Loucy (cell line): ENCODE measurements around the gene FMNL2.

Source experiments
- H2AFZ ChIP-seq: fragments of 200-600 bp; sonication (generic); 2 replicates; pipeline ENCODE4 v1.6.0; 2016; ENCODE audit warnings: antibody characterized with exemption, mild to moderate bottlenecking, low read length, moderate library complexity
- H3F3A ChIP-seq: fragments of 200-600 bp; 2 replicates; pipeline ENCODE4 v1.6.0; 2016; ENCODE audit warnings: antibody characterized with exemption, low read depth, mild to moderate bottlenecking
- H3K27me3 ChIP-seq: fragments of 200-600 bp; sonication (generic); 2 replicates; pipeline ENCODE4 v1.6.1; 2014; ENCODE audit warnings: low read length, mild to moderate bottlenecking; ENCODE audit not compliant: insufficient read depth, poor library complexity, severe bottlenecking
- H3K36me3 ChIP-seq: fragments of 200-600 bp; sonication (generic); 2 replicates; pipeline ENCODE4 v1.6.1; 2016; ENCODE audit warnings: low read length; ENCODE audit not compliant: insufficient read depth
- H3K4me1 ChIP-seq: fragments of 200-600 bp; sonication (generic); 2 replicates; pipeline ENCODE4 v1.5.1; 2014; ENCODE audit warnings: low read length, mild to moderate bottlenecking; ENCODE audit not compliant: insufficient read depth, poor library complexity, severe bottlenecking
- H3K4me2 ChIP-seq: fragments of 200-600 bp; sonication (generic); 2 replicates; pipeline ENCODE4 v1.6.0; 2014; ENCODE audit warnings: antibody characterized with exemption, low read length, low read depth, mild to moderate bottlenecking; ENCODE audit not compliant: poor library complexity, severe bottlenecking
- H3K4me3 ChIP-seq: fragments of 200-600 bp; sonication (generic); 2 replicates; pipeline ENCODE4 v1.5.1; 2014; ENCODE audit warnings: low read length, mild to moderate bottlenecking, mixed read lengths; ENCODE audit not compliant: poor library complexity, severe bottlenecking
- H3K79me2 ChIP-seq: fragments of 200-600 bp; sonication (generic); 2 replicates; pipeline ENCODE4 v1.6.1; 2014; ENCODE audit warnings: low read length; ENCODE audit not compliant: insufficient read depth
- H3K9ac ChIP-seq: fragments of 200-600 bp; sonication (generic); 2 replicates; pipeline ENCODE4 v1.6.0; 2014; ENCODE audit warnings: mild to moderate bottlenecking, low read depth, low read length, moderate library complexity; ENCODE audit not compliant: poor library complexity, severe bottlenecking
- H3K9me2 ChIP-seq: fragments of 200-600 bp; sonication (generic); replicated peaks from 2 replicates; pipeline ENCODE4 v1.6.1; 2016; ENCODE audit warnings: low read depth, low read length, mixed read lengths
- H3K9me3 ChIP-seq: fragments of 200-600 bp; sonication (generic); 2 replicates; pipeline ENCODE4 v1.6.1; 2014; ENCODE audit warnings: mild to moderate bottlenecking, antibody characterized with exemption, low read length, low read depth; ENCODE audit not compliant: insufficient read depth
- H4K20me1 ChIP-seq: fragments of 200-600 bp; sonication (generic); 2 replicates; pipeline ENCODE4 v1.6.0; 2014; ENCODE audit warnings: antibody characterized with exemption, low read length, mild to moderate bottlenecking; ENCODE audit not compliant: insufficient read depth, poor library complexity, severe bottlenecking
- CTCF ChIP-seq: fragments of 200-600 bp; sonication (generic); conservative IDR thresholded peaks from 2 replicates; pipeline ENCODE4 v1.5.1; 2014; ENCODE audit warnings: mild to moderate bottlenecking, antibody characterized with exemption, low read length
- EZH2phosphoT487 ChIP-seq: fragments of 200-600 bp; IDR thresholded peaks from 2 replicates; pipeline ENCODE4 v1.6.1; 2018; ENCODE audit warnings: antibody characterized with exemption, mild to moderate bottlenecking, moderate library complexity, borderline replicate concordance

Gene FMNL2

GRCh38 chr2:152560166-152560565 is 225.2 kb downstream of the FMNL2 start:
- TF ChIP-seq CTCF = no peak
- no peak for TF ChIP-seq EZH2phosphoT487
- Histone ChIP-seq H3K9ac (no peak overlapping the region), H3K9me2 (no peaks in the 10 kb centered on the region), H3K4me2 (no peak overlapping the region), H3K4me1 (no peaks in the 10 kb centered on the region), H3F3A (no peaks in the 10 kb centered on the region), H3K4me3 (no peak overlapping the region), H3K79me2 (no peaks in the 10 kb centered on the region), H3K36me3 (no peaks in the 10 kb centered on the region), H3K9me3 (no peaks in the 10 kb centered on the region), H4K20me1 (no peaks in the 10 kb centered on the region), H3K27me3 (no peaks in the 10 kb centered on the region), H2AFZ (no peak overlapping the region)

- H3K9me2 ChIP-seq = no peaks in the 10 kb centered on the region
- H3K4me1 ChIP-seq = no peaks in the 10 kb centered on the region
- no peak overlapping the region for H3K4me3 ChIP-seq
- H2AFZ ChIP-seq = no peak overlapping the region
- no peaks in the 10 kb centered on the region for H3K9me3 ChIP-seq
- H3F3A ChIP-seq = no peaks in the 10 kb centered on the region
- no peaks in the 10 kb centered on the region for H3K36me3 ChIP-seq
- TF ChIP-seq EZH2phosphoT487 (no peak), CTCF (no peak)
- no peak overlapping the region for H3K9ac ChIP-seq
- no peaks in the 10 kb centered on the region for H4K20me1 ChIP-seq
- no peaks in the 10 kb centered on the region for H3K27me3 ChIP-seq
- H3K4me2 ChIP-seq = no peak overlapping the region
- H3K79me2 ChIP-seq = no peaks in the 10 kb centered on the region
Observed at GRCh38 chr2:152560873-152561595, 226.1 kb downstream of the FMNL2 start.

GRCh38 chr2:152562198-152562884 is 227.4 kb downstream of the FMNL2 start:
- Histone ChIP-seq H2AFZ (no peak overlapping the region), H3K9me2 (no peaks in the 10 kb centered on the region), H3K79me2 (no peaks in the 10 kb centered on the region), H3K4me2 (no peak overlapping the region), H4K20me1 (no peaks in the 10 kb centered on the region), H3K4me3 (no peak overlapping the region), H3K27me3 (no peaks in the 10 kb centered on the region), H3K9ac (no peak overlapping the region), H3F3A (no peaks in the 10 kb centered on the region), H3K9me3 (no peaks in the 10 kb centered on the region), H3K36me3 (no peaks in the 10 kb centered on the region), H3K4me1 (no peaks in the 10 kb centered on the region)
- TF ChIP-seq CTCF = no peak
- no peak for TF ChIP-seq EZH2phosphoT487
